Heart right ventricle (tissue), 16 donors: ENCODE results near the gene SLC14A1. TPM values are rescaled to one million over a fixed set of nuclear protein-coding genes. Genes with fewer than 3 reads are reported as not detected.

ENCODE experiments used
- ATAC-seq, 8 donors: fragments of 200-7000 bp; cut with Tn5 transposase; one replicate each; pipeline ENCODE4 v1.9.1; 2020; ENCODE audit warnings: mild to moderate bottlenecking in 8 of 8, moderate library complexity in 8 of 8, moderate number of reproducible peaks in 1 of 8
- DNase-seq, 2 donors: peaks; one replicate each; pipeline ENCODE4 v3.0.0-alpha.2; 2020
- H3K27ac ChIP-seq, 10 donors: fragments of 200-600 bp; sonication (generic) in 2 of 10; one replicate each; pipeline versions ENCODE4 v1.5.0 to v1.8.0; 2020 to 2022; ENCODE audit warnings: mild to moderate bottlenecking in 3 of 10
- H3K27me3 ChIP-seq, 7 donors: fragments of 200-600 bp; one replicate each; pipeline ENCODE4 v1.8.0; 2021 to 2022; ENCODE audit warnings: mild to moderate bottlenecking in 2 of 7
- H3K36me3 ChIP-seq, 9 donors: fragments of 200-600 bp; sonication (generic) in 1 of 9; one replicate each; pipeline versions ENCODE4 v1.5.0 to v1.8.0; 2020 to 2022; ENCODE audit warnings: mild to moderate bottlenecking in 2 of 9
- H3K4me1 ChIP-seq, 9 donors: fragments of 200-600 bp; sonication (generic) in 1 of 9; one replicate each; pipeline versions ENCODE4 v1.5.0 to v1.8.0; 2020 to 2022; ENCODE audit warnings: mild to moderate bottlenecking in 4 of 9
- H3K4me3 ChIP-seq, 10 donors: fragments of 200-600 bp; sonication (generic) in 2 of 10; one replicate each; pipeline versions ENCODE4 v1.5.0 to v1.8.0; 2020 to 2022; ENCODE audit warnings: mild to moderate bottlenecking in 7 of 10, moderate library complexity in 2 of 10
- H3K9me3 ChIP-seq, 11 donors: fragments of 200-600 bp in 10 of 11; sonication (generic) in 2 of 11; one replicate each; pipeline versions ENCODE4 v1.5.0 to v1.8.0; 2013 to 2022; ENCODE audit warnings: mild to moderate bottlenecking in 2 of 11, control low read depth in 1 of 11, moderate library complexity in 1 of 11
- CTCF ChIP-seq, 9 donors: fragments of 200-600 bp; sonication (generic) in 2 of 9; IDR thresholded peaks; one replicate each; pipeline versions ENCODE4 v1.5.0 to v1.8.0; 2021 to 2022; ENCODE audit warnings: antibody characterized with exemption in 9 of 9, mild to moderate bottlenecking in 5 of 9, moderate library complexity in 1 of 9
- WGBS, 2 donors: extraction: QIAGEN DNeasy Blood & Tissue Kit; methylation state at CpG; one replicate each; pipeline ENCODE4 v1.1.7; 2013; ENCODE audit warnings: inconsistent platforms in 1 of 2; 5-methylcytosine and 5-hydroxymethylcytosine counted together
- intact Hi-C, 10 donors: fragments of 100-400 bp; cut with DNase I; formaldehyde crosslinking; loops; one replicate each; pipeline versions ENCODE4 v1.11.1 to v1.14.2; 2022
- polyA plus RNA-seq, 2 donors: library from polyadenylated mRNA; stranded (reverse); fragments of 200-250 nt; gene quantifications; one replicate each; pipeline ENCODE4 v1.2.3, GENCODE V29; 2013
- total RNA-seq, 10 donors: library from RNA; stranded (reverse); fragmentation: NEBNext Ultra II Directional in 3 of 10; extraction: Animal tissue kit (Norgen Biotek cat#: 25700) in 3 of 10; gene quantifications; one replicate each; pipeline versions ENCODE4 v1.2.1 to v1.2.4, GENCODE V29; 2021 to 2023
- donor health status: Arrhythmogenic right ventricular cardiomyopathy.
- donor health status: ischemic (EF 13 %, LVEDD 7.1; RV severe dilation, severe dysfunction).
- donor health status: healthy with polysubstance abuse.
- donor health status: DM: no; HTN: yes; CAD: no.
- donor health status: DM: no; HTN: no; CAD: no.
- donor health status: ischemic (EF 25% LVEDD 6.9; RV normal size, moderate dysfunction).
- donor health status: ischemic (EF 25% LVEDD 5.7; RV mildly dilated, moderate dysfunction).
- donor health status: healthy.
- donor health status: DM: yes; HTN: yes; CAD: no.
- donor health status: Ischemic cardiomyopathy.
- donor health status: ischemic (EF 35%, LVEDD 5.7; RV mildly dilated, moderate dysfunction).
- donor health status: nonischemic (EF 11% LVEDD 7.7; RV severe dilation, severe dysfunction).
- donor health status: DM: yes; HTN: yes; CAD: no.
- donor health status: PGD.
- donor health status: ischemic (EF 29% LVEDD 5.4; RV normal size, mild dysfunction).
- donor health status: nonischemic (EF 23%, LVEDD 6.1; RV moderate dilation, normal function).

SLC14A1 gene
- total and polyA plus RNA-seq, 12 donors, result 5.6 to 29.7 (median 12.7) TPM

GRCh38 chr18:45761512-45762114 is 37.6 kb downstream of the SLC14A1 start:
- no peak overlapping the region for H3K27ac ChIP-seq
- DNase-seq (no peak), ATAC-seq (peak in 1 of 8 donors; percentile 26)
- H3K36me3 ChIP-seq, result no peaks in the 10 kb centered on the region
- no peaks in the 10 kb centered on the region for H3K9me3 ChIP-seq
- H3K27me3 ChIP-seq, result no peaks in the 10 kb centered on the region
- TF ChIP-seq CTCF (IDR thresholded peaks at IDR 0.05), result no peak
- no peak overlapping the region for H3K4me3 ChIP-seq
- 54 to 73% methylated on average over 6 of the region's 6 CpGs for WGBS, 2 donors
- peaks cover 2 to 45% (median 12%) of the 10 kb centered on the region in 9 donors for H3K4me1 ChIP-seq
- intact Hi-C loops, result loop anchor here in 1 of 10 donors (10.0 kb wide), 1 partner anchor 503 kb away; no protein-coding TSS in a partner anchor

- Histone ChIP-seq H3K36me3 (no peaks in the 10 kb centered on the region), H3K9me3 (no peaks in the 10 kb centered on the region), H3K27ac (peak overlapping the region in 7 of 10 donors; percentile 26 to 69 (median 58)), H3K4me3 (no peak overlapping the region), H3K27me3 (no peaks in the 10 kb centered on the region), H3K4me1 (peaks cover 0 to 37% (median 9%) of the 10 kb centered on the region in 9 donors)
- ATAC-seq (peak in 7 of 8 donors; percentile 49 to 79 (median 71)), DNase-seq (no peak)
- intact Hi-C loops, result loop anchor here in 1 of 10 donors (10.0 kb wide), 1 partner anchor 501 kb away; no protein-coding TSS in a partner anchor
- WGBS, 2 donors, result 63 to 74% methylated on average over 3 of the region's 3 CpGs
- TF ChIP-seq CTCF (IDR thresholded peaks at IDR 0.05), result no peak
Observed at GRCh38 chr18:45764000-45764686, 40.2 kb downstream of the SLC14A1 start.

- H3K27me3 ChIP-seq, result peaks cover 0 to 5% (median 0%) of the 10 kb centered on the region in 7 donors
- H3K27ac ChIP-seq, result no peak overlapping the region
- intact Hi-C loops, result loop anchor here in 1 of 10 donors (10.0 kb wide), 1 partner anchor 499 kb away; no protein-coding TSS in a partner anchor
- peaks cover 0 to 33% (median 9%) of the 10 kb centered on the region in 9 donors for H3K4me1 ChIP-seq
- DNase-seq (no peak), ATAC-seq (no peak)
- H3K9me3 ChIP-seq, result no peaks in the 10 kb centered on the region
- TF ChIP-seq CTCF (IDR thresholded peaks at IDR 0.05), result no peak
- H3K4me3 ChIP-seq, result no peak overlapping the region
- H3K36me3 ChIP-seq, result no peaks in the 10 kb centered on the region
- WGBS, 2 donors, result 32 to 82% methylated on average over 2 of the region's 2 CpGs
Observed at GRCh38 chr18:45765796-45766195, 41.8 kb downstream of the SLC14A1 start.

- Histone ChIP-seq H3K4me1 (peaks cover 0 to 21% (median 7%) of the 10 kb centered on the region in 9 donors), H3K27ac (no peak overlapping the region), H3K36me3 (no peaks in the 10 kb centered on the region), H3K4me3 (no peak overlapping the region), H3K27me3 (peaks cover 0 to 5% (median 0%) of the 10 kb centered on the region in 7 donors), H3K9me3 (no peaks in the 10 kb centered on the region)
- intact Hi-C loops, result loop anchor here in 1 of 10 donors (10.0 kb wide), 1 partner anchor 63 kb away; no protein-coding TSS in a partner anchor
- DNase-seq (no peak), ATAC-seq (no peak)
- 75 to 80% methylated on average over 8 of the region's 8 CpGs for WGBS, 2 donors
- no peak for TF ChIP-seq CTCF (IDR thresholded peaks at IDR 0.05)
Observed at GRCh38 chr18:45771587-45772480, 47.9 kb downstream of the SLC14A1 start.
